Activated CD4-positive, alpha-beta T cell treated with anti-CD3 and anti-CD28 coated beads for 1 hour (primary cell): ENCODE measurements around the gene FSIP1.

Experiments
- DNase-seq: peaks from one replicate; pipeline ENCODE4 v3.0.0-alpha.2; 2020

FSIP1 gene

DNA sequence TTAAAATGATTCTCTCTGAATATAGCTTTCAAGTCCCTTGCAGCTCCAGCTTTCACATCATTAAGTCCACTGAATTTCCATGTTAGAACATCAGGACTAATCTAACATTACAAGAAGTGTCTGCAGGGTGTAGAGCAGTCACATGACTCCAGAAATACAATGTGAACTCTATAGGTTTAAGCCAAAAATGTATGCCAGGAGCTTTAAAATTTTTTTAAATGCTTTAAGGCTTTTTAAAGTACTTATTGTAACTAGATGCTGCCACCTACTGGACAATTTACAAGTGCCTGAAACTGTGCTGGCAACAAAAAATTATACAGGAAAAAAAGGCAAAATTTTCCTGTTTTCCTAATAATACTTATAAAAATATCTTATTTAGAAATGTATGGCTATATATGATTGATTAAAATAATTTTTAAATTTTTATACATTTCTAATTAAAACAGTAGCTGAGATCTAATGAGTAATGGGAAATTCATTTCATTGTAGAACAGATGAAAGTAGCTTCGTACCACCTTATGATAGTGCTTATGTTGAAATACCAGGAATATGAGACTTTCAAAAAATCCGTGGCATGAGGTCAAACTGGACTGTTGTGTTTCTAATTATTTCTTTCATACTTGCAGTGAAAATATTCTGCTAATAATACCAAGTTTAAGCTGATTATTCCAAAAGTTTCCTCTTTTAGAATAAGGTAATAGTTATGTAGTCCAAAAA lies 25.7 kb downstream of the FSIP1 start:
- DNase-seq, result no peak

DNA sequence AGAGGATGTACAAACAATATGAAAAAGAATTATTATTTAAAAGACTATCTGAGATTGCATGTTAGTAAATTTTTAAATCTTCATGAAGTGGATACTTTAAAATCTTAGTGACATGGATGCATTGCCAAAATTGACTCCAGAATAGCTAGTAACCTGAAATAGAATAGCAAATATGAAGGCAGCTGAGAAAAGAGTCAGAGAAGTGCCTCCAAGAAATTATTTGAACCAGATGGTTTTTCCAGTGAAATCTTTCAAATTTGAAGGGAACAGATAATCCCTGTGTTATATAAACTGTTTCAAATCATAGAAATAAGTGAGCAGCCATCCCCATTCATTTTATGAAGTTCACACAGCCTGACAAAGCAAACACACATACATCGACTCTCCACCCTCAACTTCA lies 29.6 kb downstream of the FSIP1 start:
- no peak for DNase-seq

DNA sequence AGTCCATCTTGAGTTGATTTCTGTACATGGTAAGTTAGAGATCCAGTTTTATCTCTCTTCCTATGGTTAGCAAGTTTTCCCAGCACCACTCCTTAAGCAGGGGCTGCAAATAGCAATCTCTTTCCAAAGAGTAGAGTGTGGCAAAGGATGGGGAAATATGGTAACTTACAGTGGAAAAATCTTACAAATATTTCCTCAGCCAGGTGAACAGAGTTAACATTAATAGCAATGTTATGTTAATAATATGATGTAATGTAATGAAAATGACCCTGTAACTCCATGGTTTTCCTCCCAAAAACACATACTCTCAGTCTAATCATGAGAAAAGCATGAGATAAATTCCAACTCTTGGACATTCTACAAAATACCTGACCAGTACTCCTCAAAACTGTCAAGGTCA lies 30.4 kb downstream of the FSIP1 start:
- no peak for DNase-seq

DNA sequence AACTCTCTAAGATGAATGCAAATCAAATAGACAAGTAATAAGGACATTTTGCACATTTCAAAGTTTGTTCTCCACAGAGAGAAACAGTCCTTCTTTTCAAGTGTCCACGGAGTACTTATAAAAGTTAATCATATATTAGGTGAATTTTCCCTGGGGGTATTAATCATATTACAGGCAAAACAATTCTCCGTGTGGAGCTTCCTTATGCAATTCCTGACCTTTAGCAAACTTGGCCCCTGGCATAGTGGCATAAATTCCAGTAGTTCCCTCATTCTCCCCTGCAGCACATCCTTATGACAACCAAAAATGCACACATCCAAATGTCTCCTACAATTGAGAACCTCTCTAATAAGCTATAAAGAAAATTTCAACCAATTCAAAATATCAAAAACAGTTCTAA lies 34.4 kb downstream of the FSIP1 start:
- no peak for DNase-seq

DNA sequence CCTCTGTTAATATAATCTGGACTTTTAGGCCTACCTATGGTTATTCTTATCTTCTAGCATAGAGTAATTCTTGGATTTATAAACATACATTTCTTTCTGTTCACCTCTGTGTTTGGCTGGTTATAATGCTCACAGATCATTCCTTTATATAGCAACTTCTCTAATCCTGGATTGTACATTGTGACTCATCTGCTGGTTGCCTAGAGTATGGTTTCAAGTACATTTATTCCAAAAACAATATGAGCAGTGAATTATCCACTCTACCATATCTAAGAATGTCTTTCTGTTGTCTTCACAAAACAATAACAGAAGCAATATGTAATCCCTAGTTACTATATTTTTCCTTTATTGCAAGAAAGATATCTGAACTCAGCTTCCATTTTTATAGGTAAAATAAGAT lies 35.3 kb downstream of the FSIP1 start:
- DNase-seq, result no peak

DNA sequence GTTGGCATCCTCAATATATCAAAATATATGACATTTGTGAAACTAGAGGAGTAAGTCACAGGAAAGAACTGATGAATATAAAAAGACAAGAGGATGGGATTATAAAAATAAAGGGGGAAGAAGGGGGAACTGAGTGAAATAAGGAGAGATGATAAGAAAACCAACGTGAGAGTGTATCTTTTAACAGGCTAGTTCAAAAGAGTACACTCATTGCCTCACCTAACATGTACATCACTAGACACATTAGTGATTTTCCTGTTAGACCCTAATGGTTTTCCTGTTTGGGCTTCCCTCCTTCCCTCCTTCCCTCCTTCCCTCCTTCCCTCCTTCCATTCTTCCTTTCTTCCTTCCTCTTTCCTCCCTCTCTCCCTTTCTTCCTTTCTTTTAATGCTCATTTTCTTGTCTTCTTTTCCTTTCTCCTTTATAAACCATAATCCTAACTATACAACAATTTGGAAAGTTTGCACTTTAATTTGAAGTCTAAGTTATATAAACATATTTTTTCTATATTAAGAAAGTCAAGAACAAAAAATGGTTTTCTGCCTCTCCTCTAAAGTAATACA lies 35.8 kb downstream of the FSIP1 start:
- DNase-seq, result no peak

DNA sequence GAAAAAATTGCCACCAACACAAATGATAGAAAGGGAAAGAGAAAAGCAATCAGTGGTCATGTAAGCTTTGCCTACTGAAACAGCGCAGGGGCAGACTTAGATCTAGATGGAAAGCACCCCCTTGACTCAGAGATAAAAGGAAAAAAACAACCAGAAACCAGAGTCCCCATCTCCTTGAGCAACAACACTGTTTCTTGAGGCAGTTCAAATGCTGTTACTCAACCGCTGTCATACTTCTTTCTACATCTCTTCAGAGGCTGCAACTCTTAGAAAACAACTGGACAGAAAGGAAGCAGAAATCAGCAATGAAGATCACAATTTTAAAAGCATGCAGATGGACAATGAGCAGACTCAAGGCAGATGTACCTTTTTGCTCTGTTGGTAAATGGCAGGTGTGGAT lies 36.5 kb downstream of the FSIP1 start:
- no peak for DNase-seq

DNA sequence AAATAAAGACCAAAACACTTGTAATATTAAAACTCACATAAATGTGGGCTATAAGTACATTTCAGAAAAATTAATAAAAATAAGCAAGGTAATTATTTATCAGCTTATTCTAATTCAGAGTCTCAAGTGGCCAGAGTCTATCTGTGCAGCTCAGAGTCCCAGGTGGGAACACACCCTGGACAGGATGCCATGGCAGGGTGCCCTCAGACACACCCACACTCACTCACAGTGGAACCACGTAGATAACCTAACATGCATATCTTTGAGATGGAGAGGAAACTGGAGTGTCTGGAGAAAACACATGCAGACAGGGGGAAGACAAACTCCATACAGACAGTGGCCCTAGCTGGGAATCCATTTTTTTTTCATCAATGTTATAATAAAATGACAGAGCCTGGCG lies 37.2 kb downstream of the FSIP1 start:
- DNase-seq, result no peak

DNA sequence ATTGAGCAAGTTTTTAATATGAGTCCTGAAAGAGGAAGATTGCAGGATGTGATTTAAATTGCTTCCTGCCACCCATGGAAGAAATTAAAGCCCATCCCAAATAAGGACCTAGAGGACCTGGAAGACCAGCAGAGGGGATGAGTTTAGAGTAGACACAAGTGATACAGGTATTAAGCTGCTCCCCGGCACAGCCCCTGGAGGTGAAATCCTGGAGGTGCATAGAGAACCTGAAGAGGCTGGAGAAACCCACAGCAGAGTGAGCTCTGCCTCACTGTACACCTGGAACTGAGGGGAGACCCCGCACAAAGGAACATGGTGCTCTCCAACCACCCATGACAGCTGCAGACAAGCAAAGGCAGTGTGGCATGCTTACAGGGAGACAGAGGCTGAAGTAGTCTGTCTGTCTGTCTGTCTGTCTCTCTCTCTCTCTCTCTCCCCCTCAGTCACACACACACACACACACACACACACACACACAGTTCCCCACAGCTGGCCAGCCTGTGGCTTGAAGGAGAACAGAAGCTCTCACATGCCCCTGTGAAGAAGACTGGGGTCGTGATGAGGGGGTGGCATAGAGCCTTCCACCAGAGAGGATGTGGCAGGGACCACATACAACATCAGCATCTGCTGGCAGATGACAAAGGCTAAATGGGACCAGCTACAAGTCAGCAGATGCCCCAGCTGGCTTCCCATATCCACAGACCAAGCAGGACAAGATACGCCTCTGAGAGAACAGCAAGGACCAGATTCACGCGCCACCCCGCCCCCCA lies 38.1 kb downstream of the FSIP1 start:
- DNase-seq, result no peak

DNA sequence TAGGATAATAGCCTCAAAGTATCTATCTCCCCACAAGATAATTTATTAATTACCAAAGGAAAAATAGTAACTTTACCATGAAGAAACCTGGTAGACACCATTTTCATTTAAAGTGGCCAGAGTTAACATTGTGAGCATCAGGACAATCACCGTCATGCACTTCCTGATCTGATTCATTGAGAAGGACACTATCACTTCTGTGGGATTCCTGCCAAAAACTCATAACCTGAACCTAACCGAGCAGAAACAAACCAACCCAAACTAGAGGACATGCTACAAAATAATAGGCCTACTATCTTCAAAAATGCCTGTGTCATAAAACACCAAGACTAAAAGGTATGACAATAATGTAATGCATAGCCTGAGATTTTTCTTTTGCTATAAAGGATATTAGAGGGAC lies 39.0 kb downstream of the FSIP1 start:
- no peak for DNase-seq

DNA sequence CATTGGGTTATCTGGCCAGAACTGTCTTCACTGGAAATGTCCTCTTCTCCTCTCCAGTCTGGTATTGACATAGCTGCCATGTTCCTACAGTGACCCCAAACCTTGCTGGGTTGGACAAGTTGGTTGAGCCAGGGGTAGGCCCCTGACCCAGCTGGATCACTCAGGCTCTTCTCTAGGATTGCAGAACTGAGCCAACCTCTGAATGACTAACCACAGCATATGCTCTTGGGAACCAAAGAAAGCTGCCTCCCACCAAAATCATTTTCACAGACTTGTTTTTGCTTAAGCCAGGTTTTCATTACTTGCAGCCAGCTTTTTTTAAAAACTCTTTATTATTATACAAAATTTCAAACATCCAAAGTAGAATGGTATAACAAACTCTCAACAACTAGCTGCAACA lies 41.4 kb downstream of the FSIP1 start:
- no peak for DNase-seq

DNA sequence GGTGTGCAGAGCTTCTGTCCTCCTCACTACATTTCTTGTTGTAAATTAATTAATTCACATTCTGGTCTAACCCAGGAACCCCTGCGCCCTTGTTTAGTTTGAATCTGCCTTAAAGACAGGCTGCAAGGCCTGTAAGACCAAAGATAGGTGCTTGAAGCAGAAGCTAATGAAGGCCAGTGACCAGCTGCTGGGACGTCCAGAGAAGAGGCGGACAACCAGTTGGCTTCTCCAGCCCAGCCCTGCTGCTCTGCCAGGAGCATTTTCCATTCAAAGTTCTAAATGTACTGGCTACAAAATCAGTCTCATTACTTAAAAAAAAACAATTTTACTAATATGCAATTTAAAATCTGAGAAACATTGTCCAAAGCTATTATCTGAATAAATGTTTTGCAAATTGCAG lies 43.6 kb downstream of the FSIP1 start:
- DNase-seq, result no peak

DNA sequence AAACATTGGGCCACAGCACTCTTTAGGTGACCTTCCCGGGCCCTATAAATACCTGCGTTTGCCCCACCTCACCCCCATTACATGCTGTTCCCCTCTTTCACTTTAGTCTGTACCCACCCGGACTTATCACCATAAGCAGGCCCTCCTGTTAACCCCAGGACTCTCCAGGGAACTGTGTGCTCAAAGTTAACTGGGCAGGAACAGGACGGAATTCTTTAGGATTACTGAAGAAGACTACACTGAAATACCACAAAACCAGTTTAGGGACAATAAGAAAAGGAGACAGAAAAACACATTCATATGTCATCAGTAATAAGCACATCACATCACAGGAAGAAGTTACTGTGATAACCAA lies 45.5 kb downstream of the FSIP1 start:
- no peak for DNase-seq

DNA sequence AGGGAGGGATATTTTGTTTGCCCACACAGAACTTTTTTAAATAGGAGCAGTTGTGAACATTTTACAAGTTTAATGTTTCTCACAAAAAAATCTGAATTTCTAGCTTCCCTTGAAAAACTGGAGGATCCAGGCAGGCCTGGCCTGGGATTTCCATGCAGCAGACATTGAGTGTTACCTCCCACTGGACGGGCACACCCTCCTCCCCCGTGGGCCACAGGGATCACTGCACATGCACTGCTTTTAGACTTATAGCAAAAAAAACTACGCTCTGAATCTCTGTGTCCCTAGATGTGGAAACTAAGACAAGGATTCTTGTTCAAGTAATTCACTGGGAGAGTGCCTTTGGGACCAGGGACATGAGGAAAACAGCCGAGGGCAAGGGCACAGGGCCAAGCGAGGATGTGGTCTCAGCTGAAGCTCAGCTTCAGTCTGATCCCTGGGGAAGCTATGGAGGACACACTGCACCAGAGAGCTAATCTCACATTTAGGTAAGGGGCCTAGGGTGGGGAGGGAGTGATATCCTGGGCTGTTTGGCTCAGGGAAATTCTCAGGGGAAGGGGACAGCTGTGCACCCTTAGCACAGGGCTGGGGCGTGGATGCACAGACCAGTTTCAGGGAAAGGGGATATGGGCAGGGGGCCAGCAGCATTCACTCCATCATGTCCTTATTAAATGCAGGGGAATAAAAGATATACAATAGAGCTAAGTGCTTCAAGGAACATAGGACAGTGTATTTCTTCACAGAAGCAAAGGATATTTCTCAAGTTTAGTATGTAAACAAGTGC lies 46.0 kb downstream of the FSIP1 start:
- DNase-seq, result no peak

DNA sequence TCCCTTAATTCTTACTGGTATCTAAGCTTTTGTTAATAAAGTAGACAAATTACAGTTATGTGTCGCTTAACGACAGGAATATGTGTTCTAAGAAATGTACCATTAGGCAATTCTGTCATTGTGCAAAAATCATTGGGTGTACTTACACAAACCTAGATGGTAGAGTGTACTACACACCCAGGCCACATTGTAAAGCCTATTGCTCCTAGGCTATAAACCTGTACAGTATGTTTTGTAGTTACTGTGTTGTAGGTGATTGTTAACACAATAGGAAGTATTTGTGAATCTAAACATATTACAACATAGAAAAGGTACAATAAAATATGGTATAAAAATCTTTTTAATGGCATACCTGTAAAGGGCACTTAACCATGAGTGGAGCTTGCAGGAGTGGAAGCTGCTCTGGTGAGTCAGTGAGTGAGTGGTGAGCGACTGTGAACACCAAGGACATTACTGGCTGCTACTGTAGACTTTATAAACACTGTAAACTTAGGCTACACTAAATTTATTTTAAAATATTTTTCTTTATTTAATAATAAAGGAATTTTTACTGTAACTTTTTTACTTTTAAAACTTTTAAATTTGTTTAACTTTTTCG lies 47.4 kb downstream of the FSIP1 start:
- DNase-seq, result no peak

DNA sequence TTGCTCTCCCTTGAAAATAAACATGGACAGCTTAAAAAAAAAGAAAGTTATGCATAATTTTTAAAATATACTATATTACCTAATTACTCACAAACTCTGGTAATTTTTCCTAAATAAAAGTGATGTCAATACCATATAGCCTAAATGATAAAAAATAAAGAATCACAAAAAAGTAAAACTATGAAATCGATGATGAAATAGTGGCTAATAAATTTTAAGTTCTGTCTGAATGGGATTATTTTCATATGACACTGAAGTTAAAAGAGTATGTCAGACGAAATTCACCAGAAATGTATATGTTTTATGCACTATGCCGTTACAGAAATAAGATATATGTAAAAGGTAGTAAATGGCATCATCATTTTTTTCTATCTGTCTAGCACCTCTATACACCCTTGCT lies 51.4 kb downstream of the FSIP1 start:
- no peak for DNase-seq

DNA sequence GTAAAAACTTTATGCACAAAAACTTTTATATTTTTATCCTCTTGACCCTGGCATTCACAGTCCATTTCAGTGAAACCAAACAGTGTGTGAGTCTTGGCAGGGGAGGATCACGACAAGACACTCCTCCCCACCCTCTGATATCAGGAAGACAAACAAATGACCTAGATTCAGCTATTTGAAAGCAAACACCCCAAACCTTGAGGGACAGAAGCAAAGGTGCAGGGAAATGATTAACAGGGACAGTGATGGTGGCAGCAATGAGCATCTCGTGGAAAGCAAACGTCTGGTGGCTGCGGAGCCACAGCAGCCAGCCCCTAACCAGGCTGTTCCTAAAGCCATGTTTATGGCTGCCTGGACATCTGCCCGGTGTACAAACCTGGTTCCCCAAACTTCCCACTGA lies 52.1 kb downstream of the FSIP1 start:
- no peak for DNase-seq

DNA sequence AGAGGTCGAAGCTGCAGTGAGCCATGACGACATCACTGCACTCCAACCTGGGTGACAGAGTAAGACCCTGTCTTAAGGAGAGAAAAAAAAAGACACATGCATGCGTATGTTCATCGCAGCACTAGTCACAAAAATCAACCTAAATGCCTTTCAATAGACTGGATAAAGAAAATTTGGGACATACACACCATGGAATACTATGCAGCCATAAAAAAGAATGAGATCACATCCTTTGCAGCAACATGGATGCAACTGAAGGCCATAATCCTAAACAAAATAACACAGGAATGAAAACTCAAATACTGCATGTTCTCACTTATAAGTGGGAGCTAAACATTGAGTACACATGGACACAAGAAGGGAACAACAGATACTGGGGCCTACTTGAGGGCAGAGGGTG lies 53.1 kb downstream of the FSIP1 start:
- DNase-seq, result no peak

DNA sequence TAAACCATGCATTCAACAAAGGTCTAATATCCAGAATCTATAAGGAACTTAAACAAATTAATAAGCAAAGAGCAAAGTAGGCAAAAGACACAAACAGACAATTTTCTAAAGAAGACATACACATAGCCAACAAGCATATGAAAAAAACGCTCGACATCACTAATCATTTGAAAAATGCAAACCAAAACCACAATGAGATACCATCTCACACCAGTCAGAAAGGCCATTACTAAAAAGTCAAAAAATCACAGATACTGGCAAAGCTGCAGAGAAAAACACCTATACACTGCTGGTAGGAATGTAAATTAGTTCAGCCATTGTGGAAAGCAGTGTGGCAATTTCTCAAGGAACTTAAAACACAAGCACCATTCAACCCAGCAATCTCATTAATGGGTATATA lies 53.8 kb downstream of the FSIP1 start:
- no peak for DNase-seq

DNA sequence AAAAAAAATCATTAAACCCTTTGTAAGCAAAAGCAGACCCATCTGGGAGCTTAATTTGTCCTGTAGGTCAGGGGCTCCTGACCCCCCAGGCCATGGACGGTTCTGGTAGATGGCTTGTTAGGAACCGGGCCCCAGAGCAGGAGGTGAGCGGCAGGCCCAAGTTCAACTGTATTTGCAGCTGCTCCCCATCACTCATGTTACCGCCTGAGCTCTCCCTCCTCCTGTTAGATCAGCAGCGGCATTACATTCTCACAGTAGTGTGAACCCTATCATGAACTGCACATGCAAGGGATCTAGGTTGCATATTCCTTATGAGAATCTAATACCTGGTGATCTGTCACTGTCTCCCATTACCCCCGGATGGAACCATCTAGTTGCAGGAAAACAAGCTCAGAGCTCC lies 60.7 kb downstream of the FSIP1 start:
- no peak for DNase-seq

DNA sequence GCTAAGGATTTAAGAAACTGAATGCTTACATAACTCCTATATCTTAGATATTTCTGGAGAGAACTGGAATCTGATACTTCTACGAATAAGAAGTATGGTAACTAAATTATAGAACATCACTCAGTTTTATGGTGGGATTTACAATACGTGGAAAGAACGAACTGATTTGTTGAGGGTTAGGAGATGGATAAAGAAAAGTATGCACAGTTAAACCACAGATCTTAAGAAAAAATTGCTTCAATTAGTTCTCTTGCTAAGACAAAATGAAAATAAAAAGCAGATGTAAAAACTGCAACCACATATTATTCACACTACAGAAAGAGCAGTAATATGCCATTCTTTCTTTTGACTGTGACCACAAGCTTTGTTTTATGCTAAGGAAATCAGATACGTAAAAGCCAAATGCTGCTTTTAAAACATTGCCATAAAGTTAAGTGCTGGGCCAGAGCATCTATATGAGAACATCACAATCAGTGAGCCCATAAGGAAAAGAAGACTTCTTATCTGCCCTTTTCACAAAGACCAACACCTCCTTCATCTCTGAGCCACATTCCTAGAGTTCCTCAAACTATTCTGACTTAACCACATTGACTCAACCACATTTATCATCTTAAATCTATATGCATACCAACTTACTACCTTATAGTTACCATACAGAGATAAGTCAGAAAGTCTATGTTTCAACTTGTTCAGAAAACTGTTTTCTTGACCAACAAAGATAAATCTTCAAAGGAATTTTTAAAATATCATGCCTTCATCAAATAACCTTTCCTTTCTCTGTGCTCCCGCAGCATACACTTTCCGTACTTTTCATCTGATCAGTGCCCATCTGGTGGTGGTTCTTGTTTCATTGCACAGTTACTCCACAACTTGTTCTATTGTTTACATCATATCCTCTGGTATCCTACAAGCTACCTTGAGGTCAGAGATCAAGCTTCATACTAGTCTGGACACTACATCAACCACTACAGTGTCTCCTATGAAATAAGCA lies 61.7 kb downstream of the FSIP1 start:
- DNase-seq, result no peak

DNA sequence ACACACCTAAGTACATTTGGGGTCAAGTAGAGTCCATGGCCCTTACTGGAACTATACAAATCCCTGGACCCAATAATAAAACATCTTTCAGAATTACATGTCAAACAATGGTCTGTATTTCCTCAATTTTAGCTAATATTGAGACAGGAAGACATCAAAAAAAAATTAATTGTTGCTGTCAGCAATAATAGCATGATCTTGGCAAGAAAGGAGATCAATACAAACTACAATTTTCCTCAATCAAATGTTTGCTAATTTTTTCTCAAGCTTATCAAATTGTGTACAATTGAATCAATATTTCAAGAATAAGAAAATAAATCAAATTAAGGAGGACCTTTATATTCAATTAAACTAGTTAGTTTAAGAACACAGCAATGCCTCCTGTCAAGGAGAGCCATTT lies 62.6 kb downstream of the FSIP1 start:
- DNase-seq, result no peak
